GM19455 (cell line): ENCODE measurements around the gene S100A1.
"Not testable (repeated sequence)": the region's sequence is repeated elsewhere in the genome, so short reads cannot be mapped to it uniquely, and the experiment has no call there.

Experiments used
- ATAC-seq: cut with Tn5 transposase; IDR thresholded peaks from one replicate; pipeline ENCODE4 v1.9.1; 2021; ENCODE audit not compliant: unreplicated experiment

The S100A1 gene

DNA sequence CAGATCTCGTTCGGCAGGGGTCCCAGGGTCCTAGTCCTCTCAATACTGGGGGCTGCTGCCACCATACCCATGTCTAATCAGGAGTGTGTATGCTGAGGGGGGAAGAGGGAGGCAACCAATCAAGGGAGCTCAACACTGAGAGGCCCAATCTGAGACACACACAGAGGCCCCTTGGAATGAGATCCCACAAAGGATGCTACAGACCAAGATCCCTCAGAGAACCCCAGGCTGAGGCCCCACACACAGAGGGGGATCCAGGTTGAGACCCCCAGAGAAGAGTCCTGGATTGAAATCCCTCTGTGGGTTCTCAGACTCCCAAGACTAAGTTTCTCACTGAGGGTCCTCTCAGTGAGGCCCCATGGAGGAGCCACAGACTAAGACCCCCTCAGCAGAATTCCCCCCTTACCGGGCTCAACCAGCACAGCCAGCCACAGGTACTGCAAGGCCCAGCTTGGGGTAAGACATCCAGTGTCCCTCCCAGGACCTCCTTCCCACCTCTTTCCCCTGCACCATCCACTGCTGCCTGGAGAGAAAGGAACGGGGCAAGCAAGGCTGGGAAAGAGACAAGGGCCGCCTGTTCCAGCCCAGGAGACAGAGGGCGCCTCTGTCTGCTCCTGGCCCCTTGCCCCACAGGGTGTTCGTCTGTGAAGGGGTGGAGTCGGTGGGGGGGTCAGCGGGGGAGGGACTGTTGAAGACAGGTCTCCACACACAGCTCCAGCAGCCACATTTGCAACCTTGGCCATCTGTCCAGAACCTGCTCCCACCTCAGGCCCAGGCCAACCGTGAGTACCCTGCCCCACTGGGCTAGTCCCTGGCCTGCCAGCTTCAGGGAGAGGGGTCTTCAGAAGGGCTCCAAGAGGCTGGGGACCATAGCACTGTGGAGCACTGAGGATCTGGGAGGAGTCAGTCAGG is at the start of gene S100A1:
S100A1 (plus strand) TSS at position 720 of the 912 bp plus-strand sequence. CDS start 2,088 bp downstream, outside the sequence.
- ATAC-seq: no peak

DNA sequence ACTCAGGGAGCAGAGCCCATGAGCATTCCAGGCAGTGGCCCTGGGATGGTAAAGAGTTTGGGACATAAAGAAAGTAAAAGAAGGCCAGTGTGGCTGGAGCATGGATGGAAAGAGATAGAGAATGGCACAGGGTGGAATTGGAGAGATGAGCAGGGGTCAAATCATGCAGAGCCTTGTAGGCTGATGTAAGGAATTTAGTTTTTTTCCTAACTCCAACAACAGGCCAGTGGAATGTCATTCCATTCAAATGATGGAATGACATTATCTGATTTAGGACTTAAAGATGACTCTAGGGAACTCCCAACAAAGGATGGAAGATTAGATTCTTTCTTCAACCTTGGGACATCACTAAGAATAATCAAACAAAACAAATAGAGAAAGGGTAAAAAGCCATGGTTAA is 49.7 kb upstream of the S100A1 start:
- no peak for ATAC-seq

DNA sequence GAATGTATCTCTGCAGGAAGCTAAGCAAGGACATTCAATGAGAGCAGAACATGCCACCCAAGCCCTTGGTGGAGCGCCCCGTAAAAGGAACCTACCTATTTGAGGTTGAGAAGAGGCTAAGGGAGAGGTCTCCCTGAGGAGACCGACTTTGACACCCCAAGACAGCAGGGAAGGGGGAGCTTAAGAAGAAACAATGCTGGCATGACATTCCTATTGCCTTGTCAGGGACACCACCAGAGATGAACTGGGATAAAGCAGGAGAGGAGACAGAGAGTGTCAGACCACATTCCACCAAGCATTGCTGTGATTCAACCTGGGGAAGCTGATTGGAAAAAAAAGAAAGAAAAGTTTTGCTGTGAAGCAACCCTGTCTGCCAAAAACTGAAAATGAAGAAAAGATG is 49.3 kb upstream of the S100A1 start:
- ATAC-seq: no peak

DNA sequence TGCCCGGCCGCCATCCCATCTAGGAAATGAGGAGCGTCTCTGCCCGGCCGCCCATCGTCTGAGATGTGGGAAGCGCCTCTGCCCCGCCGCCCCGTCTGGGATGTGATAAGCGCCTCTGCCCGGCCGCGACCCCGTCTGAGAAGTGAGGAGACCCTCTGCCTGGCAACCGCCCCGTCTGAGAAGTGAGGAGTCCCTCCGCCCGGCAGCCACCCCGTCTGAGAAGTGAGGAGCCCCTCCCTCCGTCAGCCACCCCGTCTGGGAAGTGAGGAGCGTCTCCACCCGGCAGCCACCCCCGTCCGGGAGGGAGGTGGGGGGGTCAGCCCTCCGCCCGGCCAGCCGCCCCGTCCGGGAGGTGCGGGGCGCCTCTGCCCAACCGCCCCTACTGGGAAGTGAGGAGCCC is 45.4 kb upstream of the S100A1 start:
- not testable (repeated sequence) for ATAC-seq

DNA sequence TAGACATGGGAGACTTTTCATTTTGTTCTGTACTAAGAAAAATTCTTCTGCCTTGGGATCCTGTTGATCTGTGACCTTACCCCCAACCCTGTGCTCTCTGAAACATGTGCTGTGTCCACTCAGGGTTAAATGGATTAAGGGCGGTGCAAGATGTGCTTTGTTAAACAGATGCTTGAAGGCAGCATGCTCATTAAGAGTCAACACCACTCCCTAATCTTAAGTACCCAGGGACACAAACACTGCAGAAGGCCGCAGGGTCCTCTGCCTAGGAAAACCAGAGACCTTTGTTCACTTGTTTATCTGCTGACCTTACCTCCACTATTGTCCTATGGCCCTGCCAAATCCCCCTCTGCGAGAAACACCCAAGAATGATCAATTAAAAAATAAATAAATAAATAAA is 44.7 kb upstream of the S100A1 start:
- not testable (repeated sequence) for ATAC-seq

DNA sequence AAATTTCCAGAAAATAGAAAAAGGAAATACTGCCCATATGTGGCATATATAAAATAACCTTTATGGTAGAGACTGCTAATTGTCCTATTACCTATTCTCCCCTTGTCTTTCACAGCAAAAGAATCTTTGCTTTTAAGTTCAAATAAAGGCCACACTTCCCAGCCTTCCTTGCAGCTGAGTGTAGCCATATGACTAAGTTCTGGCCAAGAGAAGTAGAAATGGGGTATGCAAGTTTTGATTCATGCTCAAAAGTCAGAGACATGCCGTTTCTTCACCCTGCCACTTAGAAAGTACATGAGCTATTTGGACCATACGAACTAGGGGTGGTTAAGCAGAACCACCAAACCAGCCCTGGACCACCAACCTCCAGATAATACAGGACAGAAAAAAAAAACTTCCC is 44.3 kb upstream of the S100A1 start:
- no peak for ATAC-seq

DNA sequence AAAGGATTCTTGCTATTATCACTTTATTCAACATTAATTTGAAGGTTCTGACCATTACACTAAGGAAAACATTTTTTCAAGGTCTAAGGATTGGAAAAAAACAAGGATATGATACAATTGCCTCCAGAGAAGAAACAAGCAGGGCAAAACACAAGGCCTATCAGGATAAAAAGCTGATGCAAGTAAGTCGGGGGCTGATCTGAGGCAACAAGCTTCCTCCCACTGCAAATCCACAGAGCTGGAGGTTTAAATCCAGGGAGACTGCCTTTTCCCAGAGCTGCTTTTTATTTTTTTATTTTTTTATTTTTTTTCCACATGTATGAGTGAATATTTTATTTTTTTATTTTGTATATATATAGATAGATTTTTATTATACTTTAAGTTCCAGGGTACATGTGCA is 43.2 kb upstream of the S100A1 start:
- ATAC-seq: no peak

DNA sequence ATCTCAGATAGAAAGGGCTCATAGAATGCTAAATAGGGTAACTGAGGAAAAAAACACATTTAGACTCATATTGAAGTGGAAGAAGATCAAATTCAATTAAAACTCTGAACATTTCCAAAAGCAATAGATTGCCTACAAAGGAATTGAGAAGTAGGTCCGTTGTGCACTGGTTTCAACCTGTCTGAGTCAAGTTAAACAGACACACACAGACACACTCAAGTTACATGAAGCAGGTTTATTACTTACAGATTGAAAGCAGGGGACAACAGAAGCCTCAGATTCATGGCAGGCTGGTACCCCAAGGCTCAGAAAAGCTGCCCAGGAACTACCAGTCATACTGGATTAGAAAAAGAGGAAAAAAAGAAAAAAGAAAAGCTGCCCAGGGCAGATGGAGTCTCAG is 41.9 kb upstream of the S100A1 start:
- ATAC-seq: no peak

DNA sequence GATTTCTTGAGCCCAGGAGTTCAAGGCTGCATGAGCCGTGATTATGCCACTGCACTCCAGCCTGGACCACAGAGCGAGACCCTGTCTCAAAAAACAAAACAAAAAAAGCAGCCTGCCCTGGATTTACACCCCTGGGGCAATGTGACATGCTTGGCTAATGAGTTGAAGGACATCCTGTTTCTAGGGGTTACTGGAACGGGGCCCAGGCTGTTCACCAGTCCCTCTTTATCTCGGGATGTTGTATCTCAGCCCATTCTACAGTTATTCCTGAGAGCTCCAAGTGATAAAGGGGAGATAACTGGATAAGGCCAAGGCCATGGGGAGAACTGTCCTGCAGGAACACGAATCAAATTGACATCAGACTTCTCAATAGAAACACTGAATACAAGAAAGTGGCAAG is 40.9 kb upstream of the S100A1 start:
- no peak for ATAC-seq

DNA sequence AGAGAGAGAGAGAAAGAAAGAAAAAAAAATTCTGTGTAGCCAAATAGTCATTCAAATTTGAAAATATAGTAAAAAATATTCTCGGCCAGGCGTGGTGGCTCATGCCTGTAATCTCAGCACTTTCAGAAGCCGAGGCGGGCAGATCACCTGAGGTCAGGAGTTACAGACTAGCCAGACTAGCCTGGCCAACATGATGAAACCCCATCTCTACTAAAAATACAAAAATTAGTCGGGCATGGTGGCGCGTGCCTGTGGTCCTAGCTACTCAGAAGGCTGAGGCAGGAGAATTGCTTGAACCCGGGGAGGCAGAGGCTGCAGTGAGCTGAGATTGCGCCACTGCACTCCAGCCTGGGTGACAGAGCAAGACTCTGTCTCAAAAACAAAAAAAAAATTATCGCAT is 40.2 kb upstream of the S100A1 start:
- ATAC-seq: not testable (repeated sequence)

DNA sequence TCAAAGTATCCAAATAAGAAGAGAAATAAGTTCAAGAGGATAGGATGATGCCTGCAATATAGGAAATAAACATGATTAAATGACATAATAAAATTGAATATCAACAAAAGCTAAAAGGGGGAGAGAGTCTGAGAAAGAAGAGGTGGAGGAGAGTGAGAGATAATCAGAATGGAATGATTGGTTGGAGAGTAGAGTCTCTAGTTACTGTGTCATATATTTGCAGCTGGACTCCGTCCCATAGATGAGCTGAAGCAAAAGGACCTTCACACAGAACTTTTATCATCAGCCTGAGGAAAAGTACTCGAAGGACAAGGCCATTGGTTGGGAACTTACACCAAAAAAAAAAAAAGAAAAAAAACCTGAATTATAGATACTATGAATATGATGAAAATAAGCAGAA is 39.8 kb upstream of the S100A1 start:
- ATAC-seq: no peak

DNA sequence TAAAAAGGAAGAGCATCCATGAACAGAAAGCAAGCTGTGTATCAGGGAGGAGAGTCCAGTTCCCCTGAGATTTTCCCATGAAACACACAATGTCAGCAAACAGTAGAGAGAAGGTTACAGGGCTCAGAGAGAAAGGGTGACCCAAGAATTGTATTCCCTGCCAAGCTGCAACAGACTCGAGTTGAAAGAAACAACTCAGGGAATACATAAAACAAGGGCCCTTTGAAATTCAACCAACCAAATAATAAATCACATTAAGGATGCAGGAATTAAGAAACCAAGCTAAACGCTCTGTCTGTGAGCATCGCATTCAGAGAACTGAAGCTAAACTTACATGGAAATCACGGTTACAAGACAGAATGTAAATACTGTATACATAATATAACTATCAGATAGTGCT is 35.5 kb upstream of the S100A1 start:
- no peak for ATAC-seq

DNA sequence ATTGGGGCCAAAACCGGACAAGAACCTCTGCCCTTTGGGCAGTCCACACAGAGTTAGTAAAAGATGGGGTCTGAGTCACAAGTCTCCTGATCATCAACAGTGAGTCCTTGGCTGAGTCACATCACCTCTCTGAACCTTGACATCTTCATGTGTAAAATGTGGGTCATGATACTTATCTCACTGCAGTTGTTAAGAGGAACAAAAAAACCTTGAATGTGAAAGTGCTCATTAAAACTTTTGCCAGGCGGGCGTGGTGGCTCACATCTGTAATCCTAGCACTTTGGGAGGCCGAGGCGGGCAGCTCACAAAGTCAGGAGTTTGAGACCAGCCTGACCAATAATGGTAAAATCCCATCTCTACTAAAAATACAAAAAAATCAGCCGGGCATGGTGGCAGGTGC is 31.0 kb upstream of the S100A1 start:
- ATAC-seq: no peak

DNA sequence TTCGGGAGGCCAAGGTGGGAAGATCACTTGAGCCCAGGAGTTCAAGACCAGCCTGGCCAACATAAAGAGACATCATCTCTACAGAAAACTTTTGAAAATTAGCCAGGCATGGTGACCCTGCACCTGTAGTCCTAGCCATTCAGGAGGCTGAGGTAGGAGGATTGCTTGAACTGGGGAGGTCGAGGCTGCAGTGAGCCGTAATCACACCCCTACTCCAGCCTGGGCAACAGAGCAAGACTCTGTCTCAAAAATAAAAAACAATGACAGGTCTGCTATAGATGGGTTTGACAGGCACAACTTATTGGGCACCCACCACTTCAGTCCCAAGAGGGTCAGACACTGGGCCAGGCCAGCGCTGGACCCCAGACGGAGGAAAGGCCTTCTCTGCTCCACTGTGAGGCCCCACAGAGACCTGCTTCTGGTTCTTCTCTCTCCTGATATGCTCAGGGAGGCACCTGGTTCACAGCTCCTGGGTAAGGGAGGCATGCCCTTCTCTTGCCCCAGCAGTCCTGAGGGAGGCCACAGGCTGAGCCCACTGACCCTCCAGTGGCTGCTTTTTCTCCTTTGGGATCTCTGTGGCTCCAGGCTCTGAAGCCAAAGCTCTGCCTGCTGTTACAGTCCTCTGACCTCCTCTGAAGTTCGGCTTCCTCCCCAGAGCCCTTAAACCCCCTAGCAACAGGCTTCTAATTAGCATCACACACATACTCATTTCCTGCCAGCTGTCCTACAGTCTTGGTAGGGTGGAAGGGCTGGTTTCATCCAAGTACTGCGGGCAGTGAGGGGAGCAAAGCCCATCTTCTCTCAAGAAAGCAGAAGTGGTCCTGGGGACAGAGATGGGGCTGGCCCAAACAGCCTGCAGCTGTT is 29.7 kb upstream of the S100A1 start:
- ATAC-seq: peak; percentile 97

DNA sequence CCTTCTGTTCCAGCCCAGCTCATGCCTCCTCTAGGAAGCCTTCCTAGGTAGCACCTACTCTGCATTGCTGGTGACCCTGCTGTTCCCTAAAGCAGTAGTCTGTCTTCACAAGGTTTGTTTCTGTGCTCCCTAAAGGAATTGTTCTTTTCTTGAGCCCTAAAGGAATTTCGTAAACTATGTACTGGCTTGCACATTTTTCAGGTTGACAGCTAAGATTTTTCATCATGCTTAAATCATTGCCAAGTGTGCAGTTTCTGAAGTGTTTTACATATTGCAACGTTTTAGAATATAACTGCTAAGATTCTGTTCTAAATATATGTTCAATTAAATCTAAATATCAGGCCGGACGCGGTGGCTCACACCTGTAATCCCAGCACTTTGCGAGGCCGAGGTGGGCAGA is 28.4 kb upstream of the S100A1 start:
- ATAC-seq: no peak

DNA sequence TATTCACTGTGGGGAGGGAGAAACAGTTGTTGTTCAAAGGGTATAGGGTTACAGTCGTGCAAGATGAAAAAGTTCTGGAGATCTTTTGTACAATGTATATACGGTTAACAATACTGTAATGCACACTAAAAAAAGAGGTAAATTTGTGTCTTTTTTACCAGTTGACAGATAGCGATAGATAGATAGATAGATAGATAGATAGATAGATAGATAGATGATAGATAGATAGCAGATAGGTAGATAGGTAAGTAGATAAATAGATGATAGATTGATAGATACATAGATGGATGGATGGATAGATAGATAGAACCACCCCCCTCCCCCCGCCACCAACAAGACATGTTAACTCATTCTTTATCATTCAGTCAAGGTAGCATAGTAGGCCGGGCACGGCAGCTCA is 25.5 kb upstream of the S100A1 start:
- no peak for ATAC-seq

DNA sequence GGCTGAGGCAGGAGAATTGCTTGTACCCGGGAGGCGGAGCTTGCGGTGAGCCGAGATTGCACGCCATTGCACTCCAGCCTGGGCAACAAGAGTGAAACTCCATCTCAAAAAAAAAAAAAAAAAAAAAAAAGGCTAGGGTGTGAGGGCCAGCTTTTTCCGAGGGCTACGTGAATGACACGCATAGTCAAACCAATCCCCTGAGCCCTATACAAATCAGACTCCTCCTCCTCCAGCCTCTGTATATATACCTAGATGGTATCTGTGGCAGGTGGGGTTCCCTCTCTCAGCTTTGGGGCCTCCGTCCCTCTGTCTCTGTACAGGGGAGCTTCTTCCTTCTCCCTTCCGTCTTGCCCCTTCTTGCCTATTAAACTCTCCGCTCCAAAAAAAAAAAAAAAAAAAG is 22.0 kb upstream of the S100A1 start:
- no peak for ATAC-seq

DNA sequence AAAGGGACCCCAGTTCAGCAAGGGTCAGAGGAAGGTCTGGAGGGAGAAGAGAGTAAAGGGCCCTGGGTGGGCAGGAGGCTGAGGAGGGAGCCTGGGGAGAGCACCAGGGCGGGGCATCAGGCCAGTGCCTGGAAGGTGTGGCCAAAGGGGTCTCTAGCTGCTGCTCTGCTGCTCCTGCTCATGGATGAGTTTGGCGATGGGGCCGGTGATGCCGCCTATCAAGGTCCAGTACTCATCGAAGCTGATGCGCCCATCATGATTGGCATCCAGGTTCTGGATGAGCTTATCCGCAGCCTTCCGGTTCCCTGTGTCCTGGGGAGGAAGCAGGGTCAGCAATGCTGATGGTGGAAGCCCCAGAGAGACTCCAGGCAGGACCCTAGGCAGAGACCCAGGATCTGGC is 20.9 kb upstream of the S100A1 start:
- ATAC-seq: no peak

DNA sequence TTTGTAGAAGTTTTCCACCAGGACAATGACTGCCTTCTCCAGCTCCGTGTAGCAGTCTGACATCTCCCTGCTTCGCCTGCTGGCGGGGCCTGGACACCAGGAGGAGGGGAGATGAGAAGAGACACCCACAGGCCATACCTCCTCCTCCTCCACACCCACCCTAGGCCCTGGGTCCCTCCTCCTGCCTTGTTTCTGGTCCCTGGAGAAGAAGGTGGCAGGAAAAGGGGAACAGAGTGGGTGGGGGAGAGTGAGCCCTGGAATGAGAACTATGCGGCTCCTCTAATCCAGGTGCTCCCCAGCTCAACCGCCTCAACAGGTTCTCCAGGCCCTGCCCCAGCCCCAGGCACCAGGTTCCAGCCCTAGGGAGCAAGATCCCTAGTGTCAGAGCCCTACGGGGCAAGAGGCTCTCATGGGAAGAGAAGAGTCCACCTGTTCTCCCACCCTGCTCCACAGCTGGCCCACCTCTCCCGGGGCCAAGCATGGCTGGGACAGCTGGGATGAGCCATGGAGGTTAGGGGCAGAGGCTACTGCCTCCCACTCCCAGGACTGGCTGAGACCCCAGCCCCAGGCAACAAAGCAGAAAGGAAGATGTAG is 20.0 kb upstream of the S100A1 start:
- ATAC-seq: no peak

DNA sequence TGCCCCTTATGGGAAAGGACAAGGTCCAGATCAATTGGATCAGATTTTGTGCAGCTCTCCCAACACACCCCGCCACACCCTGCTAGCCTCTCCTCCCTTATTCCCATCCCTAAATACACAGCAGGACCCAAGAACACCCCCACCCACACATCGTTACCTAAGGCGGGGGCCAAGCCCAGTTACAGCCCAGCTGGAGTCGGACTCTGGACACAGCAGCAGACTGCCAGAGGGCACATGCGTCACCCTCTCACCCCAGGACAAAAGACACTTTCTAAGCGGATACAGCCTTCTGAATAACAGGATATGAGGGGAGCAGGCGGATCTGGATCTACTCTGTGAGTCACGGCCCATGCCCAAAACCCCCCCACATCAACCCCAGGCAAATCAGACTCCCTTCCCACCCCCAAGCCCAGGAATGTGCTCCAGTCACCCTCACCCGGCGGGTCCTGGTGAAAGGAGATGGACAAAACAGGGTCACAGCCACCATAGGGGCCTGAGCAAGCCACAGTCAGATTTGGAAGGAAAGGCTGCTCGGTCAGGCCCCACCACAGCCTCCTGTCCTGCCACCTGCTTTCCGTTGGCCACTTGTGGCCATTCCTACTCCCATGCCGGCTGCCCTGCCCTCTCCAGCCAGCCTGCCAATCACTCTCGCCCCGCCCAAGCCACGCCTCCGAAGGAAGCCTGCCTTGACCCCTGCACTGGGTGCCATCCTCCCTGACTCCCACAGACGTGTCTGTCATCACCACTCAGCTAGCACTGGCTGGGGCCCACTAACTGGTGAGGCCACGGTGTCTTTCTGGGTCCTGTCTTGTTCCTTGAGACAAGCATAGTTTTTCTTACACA is 19.3 kb upstream of the S100A1 start:
- no peak for ATAC-seq

DNA sequence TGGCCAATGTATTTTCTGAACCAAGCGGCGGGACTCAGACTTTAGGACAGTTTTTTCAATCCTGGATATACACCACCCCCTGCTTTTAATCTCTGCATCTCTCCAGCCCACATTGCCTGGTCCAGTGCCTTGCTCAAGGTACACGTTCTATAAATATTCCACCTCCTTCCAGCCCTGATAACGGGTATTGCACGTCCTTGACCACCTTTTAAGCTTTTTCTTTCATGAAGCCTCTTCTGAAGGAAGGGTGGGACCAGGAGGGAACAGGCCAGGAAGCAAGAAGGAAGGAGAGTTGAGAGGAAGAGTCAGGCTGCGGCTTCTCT is 18.7 kb upstream of the S100A1 start:
- no peak for ATAC-seq
